GM12891 (cell line): ENCODE data around the gene GRIK2.

Source experiments
- POLR2A ChIP-seq: IDR thresholded peaks from 2 replicates; pipeline ENCODE4 v1.6.1; 2011; ENCODE audit warnings: low read depth, low read length, control low read depth
- POLR2AphosphoS5 ChIP-seq: IDR thresholded peaks from 2 replicates; pipeline ENCODE4 v1.6.1; 2011; ENCODE audit warnings: low read depth, low read length, control low read depth
- POU2F2 ChIP-seq: IDR thresholded peaks from 2 replicates; pipeline ENCODE4 v1.6.1; 2011; ENCODE audit warnings: low read depth, mild to moderate bottlenecking, control low read depth, low read length, moderate library complexity
- SPI1 ChIP-seq: IDR thresholded peaks from 2 replicates; pipeline ENCODE4 v1.6.1; 2011; ENCODE audit warnings: low read depth, low read length, control low read depth
- TAF1 ChIP-seq: IDR thresholded peaks from 2 replicates; pipeline ENCODE4 v1.6.1; 2011; ENCODE audit warnings: low read depth, low read length, control low read depth

DNA sequence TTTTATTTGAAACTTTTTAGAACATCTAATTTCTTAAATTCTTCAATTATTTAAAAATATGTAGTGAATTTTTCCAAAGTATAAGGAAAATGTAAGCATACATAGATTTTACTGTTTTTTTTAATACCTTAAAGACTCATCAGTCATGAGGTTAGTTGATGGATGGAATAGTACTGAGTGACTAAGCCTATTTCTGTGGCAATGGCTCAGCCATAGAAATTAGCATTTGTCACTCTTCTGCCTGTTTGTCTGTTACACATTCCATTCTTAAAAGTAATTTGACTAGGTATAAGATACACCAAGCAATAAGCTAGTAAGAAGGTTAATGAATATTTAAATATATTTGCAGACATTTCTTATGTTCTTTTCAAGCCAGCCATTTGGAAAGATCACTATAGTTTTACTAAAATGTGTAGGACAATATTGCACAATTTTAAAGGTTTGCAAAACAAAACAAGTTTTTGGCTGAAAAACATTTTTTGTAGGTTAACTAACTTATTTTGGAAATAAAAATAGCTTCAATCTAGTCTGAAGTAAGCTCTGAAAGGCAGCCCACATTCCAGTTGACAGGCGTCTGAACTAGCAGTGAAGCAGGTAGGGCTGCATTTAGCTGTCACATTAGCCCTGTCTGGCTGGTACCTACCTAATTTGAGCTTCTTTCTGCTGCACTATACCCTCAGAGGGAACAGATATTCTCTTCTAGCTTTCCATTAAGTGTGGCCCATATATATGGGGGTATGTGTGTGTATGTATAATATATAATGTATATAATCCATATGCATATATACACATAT is 385.7 kb downstream of the GRIK2 start:
- TF ChIP-seq POLR2AphosphoS5 (no peak), POLR2A (no peak), POU2F2 (no peak), TAF1 (no peak), SPI1 (no peak)
